Epithelial cell of proximal tubule (primary cell): ENCODE results near the gene SLC25A22. TPM values are rescaled to one million over a fixed set of nuclear protein-coding genes. Genes with fewer than 3 reads are reported as not detected.

Experiments used
- DNase-seq: peaks from one replicate; pipeline ENCODE4 v3.0.0-alpha.2; 2011; ENCODE audit warnings: low read depth
- H3K4me3 ChIP-seq: 2 replicates; pipeline ENCODE4 v1.5.1; 2011; ENCODE audit warnings: low read depth, mild to moderate bottlenecking, low read length
- total RNA-seq: library from RNA; depleted of rRNA; stranded (reverse); fragments of >200 nt; gene quantifications from 2 replicates; pipeline ENCODE4 v1.2.3, GENCODE V29; 2015
- TF ChIP-seq, protein P1 (sequence below): conservative IDR thresholded peaks from 2 replicates; pipeline ENCODE4 v1.5.1; 2012; ENCODE audit warnings: low read depth, mild to moderate bottlenecking, low read length

Gene SLC25A22
- total RNA-seq, 1 donor from 2014 or later, result 20.1 TPM

GRCh38 chr11:843818-844692 lies 46.0 kb upstream of the SLC25A22 start:
- no peak for DNase-seq
- peak overlapping the region; percentile 98 for H3K4me3 ChIP-seq
- TF ChIP-seq, protein P1, sequence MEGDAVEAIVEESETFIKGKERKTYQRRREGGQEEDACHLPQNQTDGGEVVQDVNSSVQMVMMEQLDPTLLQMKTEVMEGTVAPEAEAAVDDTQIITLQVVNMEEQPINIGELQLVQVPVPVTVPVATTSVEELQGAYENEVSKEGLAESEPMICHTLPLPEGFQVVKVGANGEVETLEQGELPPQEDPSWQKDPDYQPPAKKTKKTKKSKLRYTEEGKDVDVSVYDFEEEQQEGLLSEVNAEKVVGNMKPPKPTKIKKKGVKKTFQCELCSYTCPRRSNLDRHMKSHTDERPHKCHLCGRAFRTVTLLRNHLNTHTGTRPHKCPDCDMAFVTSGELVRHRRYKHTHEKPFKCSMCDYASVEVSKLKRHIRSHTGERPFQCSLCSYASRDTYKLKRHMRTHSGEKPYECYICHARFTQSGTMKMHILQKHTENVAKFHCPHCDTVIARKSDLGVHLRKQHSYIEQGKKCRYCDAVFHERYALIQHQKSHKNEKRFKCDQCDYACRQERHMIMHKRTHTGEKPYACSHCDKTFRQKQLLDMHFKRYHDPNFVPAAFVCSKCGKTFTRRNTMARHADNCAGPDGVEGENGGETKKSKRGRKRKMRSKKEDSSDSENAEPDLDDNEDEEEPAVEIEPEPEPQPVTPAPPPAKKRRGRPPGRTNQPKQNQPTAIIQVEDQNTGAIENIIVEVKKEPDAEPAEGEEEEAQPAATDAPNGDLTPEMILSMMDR, result no peak

- DNase-seq, result no peak
- TF ChIP-seq, protein P1, result no peak
- peak overlapping the region; percentile 98 for H3K4me3 ChIP-seq
Observed at GRCh38 chr11:843086-843734, 45.1 kb upstream of the SLC25A22 start.

GRCh38 chr11:842370-843002 lies 44.4 kb upstream of the SLC25A22 start, which contains the start of the genes POLR2L and TSPAN4:
POLR2L (minus strand) TSS chr11:842529; CDS start chr11:842508, 21 bp downstream.
TSPAN4 (plus strand) TSS chr11:842852; CDS start chr11:850305, 7,453 bp downstream.
- DNase-seq, result no peak
- TF ChIP-seq, protein P1, result no peak

DNA sequence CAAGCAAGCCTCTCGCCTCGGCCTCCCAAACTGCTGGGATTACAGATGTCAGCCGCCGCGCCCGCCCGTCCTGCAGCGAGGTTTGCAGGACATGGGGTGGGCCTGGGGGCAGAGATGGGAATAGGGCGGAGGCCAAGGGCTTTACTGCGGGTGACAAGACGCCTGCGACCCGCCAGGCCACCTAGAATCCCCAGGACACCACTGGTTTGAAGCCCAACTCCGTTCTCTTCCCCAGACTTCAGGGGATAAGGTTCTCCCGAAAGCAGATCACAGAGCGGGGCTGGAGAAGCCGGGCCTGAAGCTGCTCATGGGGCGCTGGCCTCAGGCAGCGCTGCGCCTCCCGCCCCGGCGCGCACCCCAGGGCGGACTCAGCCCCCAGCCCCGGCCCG lies 43.9 kb upstream of the SLC25A22 start:
- peak overlapping the region; percentile 98 for H3K4me3 ChIP-seq
- TF ChIP-seq, protein P1, result no peak
- DNase-seq, result no peak

More at GRCh38 chr11:842370-843002, 44.4 kb upstream of the SLC25A22 start, which contains the start of the genes POLR2L and TSPAN4:
- peak within 1 kb of the TSS; percentile 98 for H3K4me3 ChIP-seq

GRCh38 chr11:839875-840617 lies 42.0 kb upstream of the SLC25A22 start:
- peak overlapping the region; percentile 98 for H3K4me3 ChIP-seq
- TF ChIP-seq, protein P1, result peak; percentile 50
- DNase-seq, result no peak

- no peak for DNase-seq
- TF ChIP-seq, protein P1, result no peak
- H3K4me3 ChIP-seq, result no peak overlapping the region
Observed at GRCh38 chr11:839280-839623, 41.2 kb upstream of the SLC25A22 start.
